Measurements from ENCODE around the gene WARS2. TPM values are rescaled to one million over a fixed set of nuclear protein-coding genes. Genes with fewer than 3 reads are reported as not detected.

WARS2 gene
- total RNA-seq, 2 experiments from 2014 or later, result 7.0 to 11.0 TPM

DNA sequence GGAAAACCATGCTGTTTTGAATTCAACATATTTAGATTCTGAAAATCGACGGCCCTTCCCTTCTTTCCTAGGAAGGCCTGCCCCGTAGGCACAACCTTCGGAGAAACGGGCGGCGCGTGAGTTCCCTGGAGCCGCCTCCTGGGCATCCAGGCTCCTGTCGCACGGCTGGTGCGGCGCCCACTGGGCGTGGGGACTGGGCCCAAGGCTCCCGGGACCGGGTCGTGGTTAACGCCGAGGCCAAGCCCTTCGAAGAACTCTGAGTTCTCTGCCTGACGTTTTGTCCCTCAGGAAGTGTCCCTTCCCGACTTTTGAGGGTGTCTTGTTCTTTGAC is 133.1 kb downstream of the WARS2 start:
- DNase-seq (ENCODE audit: low spot score), result no peak
- Histone ChIP-seq H3K9me2 (ENCODE audit: insufficient read depth, low read length) (no peaks in the 10 kb centered on the region), H3K4me1 (ENCODE audit: insufficient read depth, low read length, poor library complexity, severe bottlenecking) (no peaks in the 10 kb centered on the region), H3K4me2 (ENCODE audit: low read length) (no peak overlapping the region), H3K9me3 (ENCODE audit: low read length) (no peaks in the 10 kb centered on the region), H4K20me1 (ENCODE audit: insufficient read depth, low read length) (no peaks in the 10 kb centered on the region), H2AFZ (ENCODE audit: low read length) (no peak overlapping the region), H3K27ac (ENCODE audit: low read depth, low read length, poor library complexity, severe bottlenecking) (no peak overlapping the region), H3K4me3 (ENCODE audit: low read depth, low read length, poor library complexity, severe bottlenecking) (no peak overlapping the region), H3K36me3 (ENCODE audit: insufficient read depth, low read length) (no peaks in the 10 kb centered on the region), H3K79me2 (ENCODE audit: insufficient read depth, low read depth, low read length) (no peaks in the 10 kb centered on the region)
- TF ChIP-seq EZH2phosphoT487 (IDR thresholded peaks at IDR 0.05; ENCODE audit: borderline replicate concordance, low read depth, low read length), result no peak
- TF ChIP-seq, protein P1, sequence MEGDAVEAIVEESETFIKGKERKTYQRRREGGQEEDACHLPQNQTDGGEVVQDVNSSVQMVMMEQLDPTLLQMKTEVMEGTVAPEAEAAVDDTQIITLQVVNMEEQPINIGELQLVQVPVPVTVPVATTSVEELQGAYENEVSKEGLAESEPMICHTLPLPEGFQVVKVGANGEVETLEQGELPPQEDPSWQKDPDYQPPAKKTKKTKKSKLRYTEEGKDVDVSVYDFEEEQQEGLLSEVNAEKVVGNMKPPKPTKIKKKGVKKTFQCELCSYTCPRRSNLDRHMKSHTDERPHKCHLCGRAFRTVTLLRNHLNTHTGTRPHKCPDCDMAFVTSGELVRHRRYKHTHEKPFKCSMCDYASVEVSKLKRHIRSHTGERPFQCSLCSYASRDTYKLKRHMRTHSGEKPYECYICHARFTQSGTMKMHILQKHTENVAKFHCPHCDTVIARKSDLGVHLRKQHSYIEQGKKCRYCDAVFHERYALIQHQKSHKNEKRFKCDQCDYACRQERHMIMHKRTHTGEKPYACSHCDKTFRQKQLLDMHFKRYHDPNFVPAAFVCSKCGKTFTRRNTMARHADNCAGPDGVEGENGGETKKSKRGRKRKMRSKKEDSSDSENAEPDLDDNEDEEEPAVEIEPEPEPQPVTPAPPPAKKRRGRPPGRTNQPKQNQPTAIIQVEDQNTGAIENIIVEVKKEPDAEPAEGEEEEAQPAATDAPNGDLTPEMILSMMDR (conservative IDR thresholded peaks at IDR 0.05; ENCODE audit: low read length), result no peak
- ChIA-PET CTCF (ENCODE audit: unreplicated experiment) (no interaction called here), POLR2A (no interaction called here)
- intact Hi-C loops (cut with micrococcal nuclease; ENCODE audit: unreplicated experiment), result loop anchor here (5.0 kb wide), 1 partner anchor 855 kb away; no protein-coding TSS in a partner anchor
- no TSS peak for BruUV-seq (replicated peaks)

DNA sequence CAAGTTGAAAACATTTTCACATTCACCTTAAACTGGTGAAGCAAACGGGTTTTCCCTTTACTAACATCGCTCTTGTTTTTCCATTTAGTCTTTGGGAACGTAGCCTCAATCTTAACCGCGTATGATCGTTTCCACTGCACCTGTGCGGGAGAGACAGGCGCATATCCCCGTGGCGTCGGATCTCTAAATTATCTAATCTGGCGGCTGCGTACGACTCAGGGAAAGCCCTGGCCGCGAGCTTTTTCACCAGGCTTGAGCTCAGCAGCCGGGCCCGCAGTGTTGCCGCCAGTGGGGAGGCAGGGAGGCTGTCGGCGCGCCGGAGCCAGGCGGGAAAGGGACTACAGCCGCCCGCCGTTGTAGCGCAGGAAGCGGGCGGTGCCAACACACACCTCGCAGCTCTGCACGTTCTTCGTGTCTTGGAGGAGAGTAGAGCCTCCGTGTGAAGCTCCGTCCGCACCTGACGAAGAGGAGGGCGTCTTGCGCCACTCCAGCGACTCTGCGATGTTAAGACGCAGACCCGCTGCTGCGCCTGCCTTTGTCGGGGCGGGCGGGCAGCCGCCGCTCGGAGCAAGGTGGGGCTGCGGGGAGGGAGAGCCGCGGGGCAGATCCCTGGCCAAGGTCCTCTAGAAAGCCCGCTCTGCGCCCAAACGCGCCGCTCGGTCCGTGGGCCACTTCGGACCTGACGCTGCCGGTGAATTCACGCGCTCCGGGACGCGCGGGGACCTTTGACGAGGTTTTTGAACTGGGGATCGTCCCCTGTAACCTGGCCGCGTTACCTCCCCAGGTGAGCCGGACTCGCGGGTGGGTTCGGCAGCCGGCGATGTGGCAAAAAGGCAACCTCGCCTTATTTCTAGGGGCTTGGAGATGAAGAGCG is 133.8 kb downstream of the WARS2 start:
- intact Hi-C loops (cut with micrococcal nuclease; ENCODE audit: unreplicated experiment), result loop anchor here (5.0 kb wide), 1 partner anchor 854 kb away; no protein-coding TSS in a partner anchor
- CTCF ChIA-PET (ENCODE audit: unreplicated experiment), result no interaction called here

More for the DNA sequence above, 133.8 kb downstream of the WARS2 start:
- H3K36me3 ChIP-seq (ENCODE audit: insufficient read depth, low read length), result no peaks in the 10 kb centered on the region
- DNase-seq (ENCODE audit: low spot score), result no peak
- H3K9me3 ChIP-seq (ENCODE audit: low read length), result no peaks in the 10 kb centered on the region
- H3K27ac ChIP-seq (ENCODE audit: low read depth, low read length, poor library complexity, severe bottlenecking), result no peak overlapping the region
- no peak overlapping the region for H3K4me2 ChIP-seq (ENCODE audit: low read length)
- no peaks in the 10 kb centered on the region for H3K9me2 ChIP-seq (ENCODE audit: insufficient read depth, low read length)
- no peaks in the 10 kb centered on the region for H3K79me2 ChIP-seq (ENCODE audit: insufficient read depth, low read depth, low read length)
- H2AFZ ChIP-seq (ENCODE audit: low read length), result no peak overlapping the region
- no peaks in the 10 kb centered on the region for H3K4me1 ChIP-seq (ENCODE audit: insufficient read depth, low read length, poor library complexity, severe bottlenecking)
- POLR2A ChIA-PET, result no interaction called here
- BruUV-seq (replicated peaks), result no TSS peak
- H4K20me1 ChIP-seq (ENCODE audit: insufficient read depth, low read length), result no peaks in the 10 kb centered on the region
- H3K4me3 ChIP-seq (ENCODE audit: low read depth, low read length, poor library complexity, severe bottlenecking), result no peak overlapping the region
- TF ChIP-seq, protein P1 (conservative IDR thresholded peaks at IDR 0.05; ENCODE audit: low read length), result no peak
- TF ChIP-seq EZH2phosphoT487 (IDR thresholded peaks at IDR 0.05; ENCODE audit: borderline replicate concordance, low read depth, low read length), result no peak
